Measurements from ENCODE around the gene BLZF1.
"Not testable (repeated sequence)": the region's sequence is repeated elsewhere in the genome, so short reads cannot be mapped to it uniquely, and the experiment has no call there.

BLZF1 gene

GRCh38 chr1:169347688-169348382 is 20.2 kb upstream of the BLZF1 start:
- no peak for DNase-seq
- intact Hi-C loops (cut with DNase I) = loop anchor here (5.0 to 10.0 kb wide), 2 partner anchors 243 to 746 kb away; partner anchors contain the start of gene ATP1B1

GRCh38 chr1:169348383-169349036 is 19.5 kb upstream of the BLZF1 start:
- intact Hi-C loops (cut with DNase I) = loop anchor here (5.0 to 10.0 kb wide), 2 partner anchors 244 to 746 kb away; partner anchors contain the start of gene ATP1B1
- DNase-seq = peak in 18 of 42 donors; percentile 8 to 71 (median 28)

- DNase-seq = no peak
- intact Hi-C loops (cut with DNase I) = no loop called here
These were observed 7.6 kb upstream of the BLZF1 start for GRCh38 chr1:169360415-169360814.

- no peak for DNase-seq
- intact Hi-C loops (cut with DNase I) = no loop called here
These were observed 6.7 kb upstream of the BLZF1 start for GRCh38 chr1:169361281-169361680.

- no peak for DNase-seq
- intact Hi-C loops (cut with DNase I) = no loop called here
These were observed 4.8 kb upstream of the BLZF1 start for GRCh38 chr1:169363046-169363730.

GRCh38 chr1:169364948-169365347 is 3.0 kb upstream of the BLZF1 start:
- intact Hi-C loops (cut with DNase I) = no loop called here
- DNase-seq = no peak

GRCh38 chr1:169367096-169367685 is 804 bp upstream of the BLZF1 start:
- intact Hi-C loops (cut with DNase I) = no loop called here
- DNase-seq = no peak

- DNase-seq = peak in 16 of 42 donors; percentile 2 to 45 (median 10)
These were observed 393 bp downstream of the BLZF1 start for GRCh38 chr1:169368406-169368769.

GRCh38 chr1:169371404-169371803 is 3.4 kb downstream of the BLZF1 start:
- DNase-seq = no peak
- intact Hi-C loops (cut with DNase I) = no loop called here

More at GRCh38 chr1:169368406-169368769, 393 bp downstream of the BLZF1 start:
- intact Hi-C loops (cut with DNase I) = no loop called here

- intact Hi-C loops (cut with DNase I) = no loop called here
These were observed 13.2 kb downstream of the BLZF1 start for GRCh38 chr1:169381162-169381561.

GRCh38 chr1:169383449-169383848 is 15.5 kb downstream of the BLZF1 start:
- no peak for DNase-seq
- intact Hi-C loops (cut with DNase I) = no loop called here

More at GRCh38 chr1:169381162-169381561, 13.2 kb downstream of the BLZF1 start:
- no peak for DNase-seq

GRCh38 chr1:169387399-169387798 is 19.4 kb downstream of the BLZF1 start:
- no peak for DNase-seq
- intact Hi-C loops (cut with DNase I) = no loop called here

- DNase-seq = no peak
- intact Hi-C loops (cut with DNase I) = no loop called here
These were observed 22.3 kb downstream of the BLZF1 start for GRCh38 chr1:169390303-169390702.

GRCh38 chr1:169392406-169392805 is 24.4 kb downstream of the BLZF1 start:
- intact Hi-C loops (cut with DNase I) = no loop called here
- DNase-seq = no peak

- intact Hi-C loops (cut with DNase I) = no loop called here
- DNase-seq = no peak
These were observed 28.0 kb downstream of the BLZF1 start for GRCh38 chr1:169395955-169396354.

GRCh38 chr1:169402578-169402977 is 34.6 kb downstream of the BLZF1 start:
- DNase-seq; intact Hi-C loops (cut with DNase I): not testable (repeated sequence)

GRCh38 chr1:169408340-169408739 is 40.3 kb downstream of the BLZF1 start:
- DNase-seq; intact Hi-C loops (cut with DNase I): not testable (repeated sequence)

- no peak for DNase-seq
- intact Hi-C loops (cut with DNase I) = no loop called here
These were observed 47.0 kb downstream of the BLZF1 start for GRCh38 chr1:169414952-169415351.

GRCh38 chr1:169421309-169421708 is 53.3 kb downstream of the BLZF1 start:
- intact Hi-C loops (cut with DNase I) = no loop called here
- DNase-seq = no peak

Data from head of caudate nucleus (tissue), 42 donors.